Measurements from ENCODE around the gene SNX13. TPM values are rescaled to one million over a fixed set of nuclear protein-coding genes. Genes with fewer than 3 reads are reported as not detected.

The SNX13 gene
- total RNA-seq, 1 donor from 2014 or later, result 34.3 TPM

DNA sequence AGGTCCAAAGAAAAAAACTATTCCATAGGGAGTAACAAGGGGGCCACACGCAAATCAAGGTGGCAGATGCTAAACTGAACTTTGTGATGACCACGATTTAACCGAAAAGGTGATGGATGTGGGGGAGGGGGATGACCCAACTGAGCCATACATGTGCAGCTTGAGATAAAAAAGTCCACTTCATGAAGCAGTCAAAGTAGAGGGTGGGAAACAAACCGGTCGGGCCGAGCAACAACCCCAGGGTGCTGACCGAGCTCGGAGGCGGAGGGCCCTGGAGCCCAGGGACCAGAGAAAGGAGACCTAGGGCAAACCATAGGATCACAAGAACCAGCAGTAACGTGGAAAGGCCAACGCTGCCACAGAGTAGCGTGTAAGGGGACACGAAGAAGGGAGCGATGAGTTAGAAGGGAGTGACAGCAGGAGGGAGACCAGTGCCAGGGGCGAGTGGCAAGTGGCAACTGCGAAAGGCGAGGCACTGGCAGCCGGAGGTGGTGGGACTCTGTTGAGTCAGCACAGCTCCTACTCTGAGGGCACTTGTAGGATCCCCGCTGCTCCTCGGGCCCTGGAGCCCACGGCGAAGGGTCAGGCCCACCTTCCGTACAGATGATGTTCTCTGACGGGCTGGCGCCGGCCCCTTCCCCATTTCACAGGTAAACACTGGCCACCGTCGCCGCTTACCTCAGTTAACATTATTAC is 540 bp downstream of the SNX13 start:
- H3K27ac Mint-ChIP-seq (ENCODE audit: unreplicated experiment), result peak overlapping the region; percentile 97
- peak overlapping the region; percentile 100 for H3K4me3 Mint-ChIP-seq (ENCODE audit: unreplicated experiment)
- peak; percentile 44 for DNase-seq (ENCODE audit: low spot score)
- no peaks in the 10 kb centered on the region for H3K9me3 Mint-ChIP-seq (ENCODE audit: unreplicated experiment)
- peaks cover 5% of the 10 kb centered on the region for H3K36me3 Mint-ChIP-seq (ENCODE audit: low read depth, unreplicated experiment)
- TF ChIP-seq, protein P1, sequence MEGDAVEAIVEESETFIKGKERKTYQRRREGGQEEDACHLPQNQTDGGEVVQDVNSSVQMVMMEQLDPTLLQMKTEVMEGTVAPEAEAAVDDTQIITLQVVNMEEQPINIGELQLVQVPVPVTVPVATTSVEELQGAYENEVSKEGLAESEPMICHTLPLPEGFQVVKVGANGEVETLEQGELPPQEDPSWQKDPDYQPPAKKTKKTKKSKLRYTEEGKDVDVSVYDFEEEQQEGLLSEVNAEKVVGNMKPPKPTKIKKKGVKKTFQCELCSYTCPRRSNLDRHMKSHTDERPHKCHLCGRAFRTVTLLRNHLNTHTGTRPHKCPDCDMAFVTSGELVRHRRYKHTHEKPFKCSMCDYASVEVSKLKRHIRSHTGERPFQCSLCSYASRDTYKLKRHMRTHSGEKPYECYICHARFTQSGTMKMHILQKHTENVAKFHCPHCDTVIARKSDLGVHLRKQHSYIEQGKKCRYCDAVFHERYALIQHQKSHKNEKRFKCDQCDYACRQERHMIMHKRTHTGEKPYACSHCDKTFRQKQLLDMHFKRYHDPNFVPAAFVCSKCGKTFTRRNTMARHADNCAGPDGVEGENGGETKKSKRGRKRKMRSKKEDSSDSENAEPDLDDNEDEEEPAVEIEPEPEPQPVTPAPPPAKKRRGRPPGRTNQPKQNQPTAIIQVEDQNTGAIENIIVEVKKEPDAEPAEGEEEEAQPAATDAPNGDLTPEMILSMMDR (IDR thresholded peaks at IDR 0.05; ENCODE audit: unreplicated experiment), result no peak
- peaks cover 3% of the 10 kb centered on the region for H3K27me3 Mint-ChIP-seq (ENCODE audit: unreplicated experiment)
- H3K4me1 Mint-ChIP-seq (ENCODE audit: unreplicated experiment), result peaks cover 27% of the 10 kb centered on the region

DNA sequence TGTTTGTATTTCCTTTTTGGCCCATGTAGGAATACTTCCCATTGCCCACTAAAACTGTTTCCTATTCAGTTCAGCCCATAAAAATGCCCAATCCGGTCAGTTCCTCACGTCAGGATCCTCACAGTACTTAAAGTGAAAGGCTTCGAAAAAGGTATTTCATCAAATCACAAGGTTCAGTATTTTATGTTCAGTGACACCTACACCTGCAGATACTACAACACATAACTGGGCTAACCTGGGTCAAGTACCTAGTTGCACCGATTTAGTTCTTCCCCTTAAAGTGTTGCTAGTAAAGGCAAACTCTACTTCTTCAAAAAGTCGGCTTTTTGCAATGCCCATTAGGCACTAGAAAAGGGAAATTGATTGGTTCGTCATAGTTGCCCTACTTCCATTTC is 1.1 kb downstream of the SNX13 start:
- Mint-ChIP-seq H3K27me3 (ENCODE audit: unreplicated experiment) (peaks cover 3% of the 10 kb centered on the region), H3K27ac (ENCODE audit: unreplicated experiment) (peak overlapping the region; percentile 97), H3K9me3 (ENCODE audit: unreplicated experiment) (no peaks in the 10 kb centered on the region), H3K4me3 (ENCODE audit: unreplicated experiment) (peak overlapping the region; percentile 100), H3K4me1 (ENCODE audit: unreplicated experiment) (peaks cover 27% of the 10 kb centered on the region), H3K36me3 (ENCODE audit: low read depth, unreplicated experiment) (peaks cover 5% of the 10 kb centered on the region)
- no peak for DNase-seq (ENCODE audit: low spot score)
- TF ChIP-seq, protein P1 (IDR thresholded peaks at IDR 0.05; ENCODE audit: unreplicated experiment), result no peak

DNA sequence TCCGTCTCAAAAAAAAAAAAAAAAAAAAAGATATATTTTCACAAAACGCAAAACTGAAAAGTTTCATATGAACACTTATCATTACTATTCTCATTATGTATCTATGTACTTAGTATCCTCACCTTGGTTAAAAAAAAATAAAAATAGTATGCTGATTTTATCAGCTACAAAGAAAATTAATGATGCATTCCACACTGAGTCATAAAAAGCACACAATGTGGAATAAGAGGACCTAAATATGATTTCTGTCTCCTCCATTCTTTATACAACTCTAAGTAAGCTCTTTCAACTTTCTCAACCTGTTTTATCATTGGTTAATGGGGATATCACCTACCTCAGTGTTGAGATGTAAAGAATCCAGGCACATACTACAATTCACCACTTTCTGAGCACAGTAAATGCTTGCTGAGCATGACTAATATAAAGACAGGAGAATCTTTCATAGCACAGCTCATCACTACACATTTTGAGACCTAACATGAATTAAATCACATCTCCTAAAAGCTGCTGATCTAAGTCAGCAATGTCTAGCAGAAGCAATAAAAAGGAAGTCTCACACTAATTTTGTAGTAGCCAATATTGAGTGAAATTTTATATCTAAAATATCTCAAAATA is 2.7 kb downstream of the SNX13 start:
- Mint-ChIP-seq H3K4me3 (ENCODE audit: unreplicated experiment) (no peak overlapping the region), H3K9me3 (ENCODE audit: unreplicated experiment) (no peaks in the 10 kb centered on the region), H3K27ac (ENCODE audit: unreplicated experiment) (no peak overlapping the region), H3K27me3 (ENCODE audit: unreplicated experiment) (peaks cover 3% of the 10 kb centered on the region), H3K4me1 (ENCODE audit: unreplicated experiment) (peaks cover 27% of the 10 kb centered on the region), H3K36me3 (ENCODE audit: low read depth, unreplicated experiment) (peaks cover 5% of the 10 kb centered on the region)
- DNase-seq (ENCODE audit: low spot score), result no peak
- TF ChIP-seq, protein P1 (IDR thresholded peaks at IDR 0.05; ENCODE audit: unreplicated experiment), result no peak

DNA sequence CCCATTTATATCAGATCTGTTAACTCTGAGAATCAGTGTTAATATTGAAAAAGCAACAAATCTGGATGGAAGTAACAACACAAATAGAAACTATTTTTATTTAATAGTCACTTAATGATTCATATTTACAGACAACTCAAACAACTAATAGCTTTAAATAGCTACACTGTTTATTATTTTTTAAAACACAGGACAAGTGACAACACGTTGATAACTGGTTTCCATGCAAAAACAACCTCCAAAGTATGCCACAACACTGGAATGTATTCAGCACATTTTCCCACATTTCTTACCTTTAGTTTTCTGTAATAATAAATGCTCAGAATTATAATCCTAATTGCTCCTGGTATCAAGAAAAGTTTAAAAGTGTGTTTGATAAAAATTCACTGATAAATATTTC is 4.0 kb downstream of the SNX13 start:
- no peak for DNase-seq (ENCODE audit: low spot score)
- TF ChIP-seq, protein P1 (IDR thresholded peaks at IDR 0.05; ENCODE audit: unreplicated experiment), result no peak
- H3K9me3 Mint-ChIP-seq (ENCODE audit: unreplicated experiment), result no peaks in the 10 kb centered on the region
- no peak overlapping the region for H3K27ac Mint-ChIP-seq (ENCODE audit: unreplicated experiment)
- H3K4me3 Mint-ChIP-seq (ENCODE audit: unreplicated experiment), result no peak overlapping the region
- H3K36me3 Mint-ChIP-seq (ENCODE audit: low read depth, unreplicated experiment), result peaks cover 5% of the 10 kb centered on the region
- H3K4me1 Mint-ChIP-seq (ENCODE audit: unreplicated experiment), result peaks cover 22% of the 10 kb centered on the region
- peaks cover 3% of the 10 kb centered on the region for H3K27me3 Mint-ChIP-seq (ENCODE audit: unreplicated experiment)

DNA sequence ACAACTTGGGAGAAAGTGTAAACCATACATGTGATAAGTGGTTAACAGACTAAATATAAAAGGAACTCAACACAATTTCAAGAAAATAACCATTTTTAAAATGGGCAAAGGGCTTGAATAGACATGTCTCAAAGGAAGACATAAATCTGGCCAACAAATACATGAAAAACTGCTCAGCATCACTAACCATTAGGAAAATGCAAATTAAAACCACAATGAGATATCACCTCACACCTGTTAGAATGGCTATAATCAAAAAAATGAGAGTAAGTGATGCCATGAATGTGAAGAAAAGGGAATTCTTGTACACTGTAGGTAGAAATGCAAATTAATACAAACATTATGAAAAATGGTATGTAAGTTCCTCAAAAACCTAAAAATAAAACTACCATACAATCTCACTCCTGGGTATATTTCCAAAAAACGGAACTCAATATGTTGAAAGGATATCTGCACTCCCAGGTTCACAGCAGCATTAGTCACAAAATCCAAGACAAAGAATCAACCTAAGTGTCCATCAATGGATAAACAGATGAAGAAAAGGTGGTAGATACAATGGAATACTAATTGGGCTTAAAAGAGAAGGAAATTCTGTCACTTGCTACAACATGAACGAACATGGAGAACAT is 5.6 kb downstream of the SNX13 start:
- H3K36me3 Mint-ChIP-seq (ENCODE audit: low read depth, unreplicated experiment), result peaks cover 4% of the 10 kb centered on the region
- peaks cover 3% of the 10 kb centered on the region for H3K27me3 Mint-ChIP-seq (ENCODE audit: unreplicated experiment)
- peaks cover 18% of the 10 kb centered on the region for H3K4me1 Mint-ChIP-seq (ENCODE audit: unreplicated experiment)
- TF ChIP-seq, protein P1 (IDR thresholded peaks at IDR 0.05; ENCODE audit: unreplicated experiment), result no peak
- H3K27ac Mint-ChIP-seq (ENCODE audit: unreplicated experiment), result no peak overlapping the region
- DNase-seq (ENCODE audit: low spot score), result no peak
- H3K9me3 Mint-ChIP-seq (ENCODE audit: unreplicated experiment), result no peaks in the 10 kb centered on the region
- no peak overlapping the region for H3K4me3 Mint-ChIP-seq (ENCODE audit: unreplicated experiment)
